Fibroblast of peridontal ligament (primary cell): ENCODE data around the gene UBE2R2.
"Not testable (repeated sequence)": the region's sequence is repeated elsewhere in the genome, so short reads cannot be mapped to it uniquely, and the experiment has no call there.

Experiments used
- DNase-seq: peaks from one replicate; pipeline ENCODE4 v3.0.0-alpha.2; 2010; ENCODE audit errors: extremely low read depth

The UBE2R2 gene

GRCh38 chr9:33816327-33817252, at the start of gene UBE2R2:
Gene UBE2R2, plus strand, starts transcription at chr9:33817160. Its CDS starts 598 bp downstream, at chr9:33817758.
- DNase-seq, result peak; percentile 85

GRCh38 chr9:33770156-33770880, 46.6 kb upstream of the UBE2R2 start:
- not testable (repeated sequence) for DNase-seq

- not testable (repeated sequence) for DNase-seq
These were observed 43.8 kb upstream of the UBE2R2 start for GRCh38 chr9:33773135-33773534.

- DNase-seq, result not testable (repeated sequence)
These were observed 42.8 kb upstream of the UBE2R2 start for GRCh38 chr9:33774074-33774659.

GRCh38 chr9:33776578-33776977, 40.4 kb upstream of the UBE2R2 start:
- DNase-seq, result no peak

- DNase-seq, result peak; percentile 72
These were observed 38.1 kb upstream of the UBE2R2 start for GRCh38 chr9:33778700-33779351.

- no peak for DNase-seq
These were observed 36.7 kb upstream of the UBE2R2 start for GRCh38 chr9:33780276-33780675.

- no peak for DNase-seq
These were observed 35.2 kb upstream of the UBE2R2 start for GRCh38 chr9:33781736-33782135.

GRCh38 chr9:33782395-33783152, 34.4 kb upstream of the UBE2R2 start:
- DNase-seq, result peak; percentile 83

GRCh38 chr9:33785914-33786313, 31.0 kb upstream of the UBE2R2 start:
- DNase-seq, result peak; percentile 22

- DNase-seq, result no peak
These were observed 30.3 kb upstream of the UBE2R2 start for GRCh38 chr9:33786681-33787080.

- no peak for DNase-seq
These were observed 29.1 kb upstream of the UBE2R2 start for GRCh38 chr9:33787839-33788238.

GRCh38 chr9:33789429-33789828, 27.5 kb upstream of the UBE2R2 start:
- not testable (repeated sequence) for DNase-seq

GRCh38 chr9:33791117-33791516, 25.8 kb upstream of the UBE2R2 start:
- peak; percentile 43 for DNase-seq

GRCh38 chr9:33793496-33793895, 23.5 kb upstream of the UBE2R2 start:
- not testable (repeated sequence) for DNase-seq

- DNase-seq, result no peak
These were observed 22.4 kb upstream of the UBE2R2 start for GRCh38 chr9:33794560-33794959.

GRCh38 chr9:33795281-33795680, 21.7 kb upstream of the UBE2R2 start, which contains the start of gene PRSS3:
Gene PRSS3, plus strand, starts transcription at chr9:33795561. Its CDS starts 13 bp downstream, at chr9:33795574.
- DNase-seq, result no peak

- no peak for DNase-seq
These were observed 21.1 kb upstream of the UBE2R2 start for GRCh38 chr9:33795819-33796218.

- DNase-seq, result not testable (repeated sequence)
These were observed 20.3 kb upstream of the UBE2R2 start for GRCh38 chr9:33796679-33797078.

GRCh38 chr9:33797837-33798236, 19.1 kb upstream of the UBE2R2 start:
- DNase-seq, result no peak

- DNase-seq, result no peak
These were observed 18.4 kb upstream of the UBE2R2 start for GRCh38 chr9:33798545-33798944.
